GM21381 (cell line): ENCODE results near the gene WDR64.
A peak's percentile ranks its signal among the peaks of the same experiment; 100 is the strongest.
"Not testable (repeated sequence)": the region's sequence is repeated elsewhere in the genome, so short reads cannot be mapped to it uniquely, and the experiment has no call there.

ENCODE experiments used
- ATAC-seq: cut with Tn5 transposase; IDR thresholded peaks from one replicate; pipeline ENCODE4 v1.9.1; 2021; ENCODE audit warnings: mild to moderate bottlenecking, moderate library complexity; ENCODE audit not compliant: unreplicated experiment

WDR64 gene

GRCh38 chr1:241654019-241654418 is 1.9 kb downstream of the WDR64 start:
- no peak for ATAC-seq

- ATAC-seq: no peak
Measured at GRCh38 chr1:241654641-241655040, 2.6 kb downstream of the WDR64 start.

- ATAC-seq: no peak
Measured at GRCh38 chr1:241658081-241658793, 6.2 kb downstream of the WDR64 start.

- not testable (repeated sequence) for ATAC-seq
Measured at GRCh38 chr1:241659016-241659415, 6.9 kb downstream of the WDR64 start.

GRCh38 chr1:241660424-241660972 is 8.4 kb downstream of the WDR64 start:
- ATAC-seq: no peak

GRCh38 chr1:241666419-241666818 is 14.3 kb downstream of the WDR64 start:
- ATAC-seq: no peak

GRCh38 chr1:241672301-241672700 is 20.2 kb downstream of the WDR64 start:
- no peak for ATAC-seq

GRCh38 chr1:241674805-241675384 is 22.8 kb downstream of the WDR64 start:
- no peak for ATAC-seq

GRCh38 chr1:241675983-241676382 is 23.9 kb downstream of the WDR64 start:
- ATAC-seq: no peak

- ATAC-seq: peak; percentile 76
Measured at GRCh38 chr1:241677201-241677600, 25.1 kb downstream of the WDR64 start.

GRCh38 chr1:241678536-241678935 is 26.5 kb downstream of the WDR64 start:
- no peak for ATAC-seq

GRCh38 chr1:241679404-241679803 is 27.3 kb downstream of the WDR64 start:
- ATAC-seq: no peak

GRCh38 chr1:241679961-241680360 is 27.9 kb downstream of the WDR64 start:
- ATAC-seq: no peak

GRCh38 chr1:241681861-241682448 is 29.9 kb downstream of the WDR64 start:
- ATAC-seq: not testable (repeated sequence)

- no peak for ATAC-seq
Measured at GRCh38 chr1:241682921-241683320, 30.8 kb downstream of the WDR64 start.

- no peak for ATAC-seq
Measured at GRCh38 chr1:241684108-241684507, 32.0 kb downstream of the WDR64 start.

GRCh38 chr1:241688940-241689368 is 36.9 kb downstream of the WDR64 start:
- ATAC-seq: no peak

- ATAC-seq: no peak
Measured at GRCh38 chr1:241695246-241696171, 43.4 kb downstream of the WDR64 start.

- ATAC-seq: no peak
Measured at GRCh38 chr1:241696172-241696814, 44.2 kb downstream of the WDR64 start.
